ENCODE data around the gene UBL4B.
A peak's percentile ranks its signal among the peaks of the same experiment; 100 is the strongest.

The UBL4B gene

GRCh38 chr1:110132682-110133081, 20.4 kb downstream of the UBL4B start:
- no peak overlapping the region for H3K27ac ChIP-seq (ENCODE audit: low read depth, low read length)
- H3K4me3 ChIP-seq (ENCODE audit: low read depth in 1 of 5, low read length in 5 of 5): no peak overlapping the region
- no peaks in the 10 kb centered on the region for H3K9me3 ChIP-seq (ENCODE audit: control insufficient read depth in 5 of 5, low read length in 5 of 5)
- no peak overlapping the region for H3K9ac ChIP-seq (ENCODE audit: low read length in 5 of 5)
- H3K27me3 ChIP-seq (ENCODE audit: control insufficient read depth in 5 of 5, insufficient read depth in 4 of 5, low read length in 5 of 5): peaks cover 27 to 55% (median 46%) of the 10 kb centered on the region in 5 donors
- H3K4me1 ChIP-seq (ENCODE audit: control insufficient read depth in 5 of 5, insufficient read depth in 5 of 5, low read length in 5 of 5): peaks cover 0 to 6% (median 1%) of the 10 kb centered on the region in 5 donors
- no peaks in the 10 kb centered on the region for H3K36me3 ChIP-seq (ENCODE audit: control insufficient read depth in 5 of 5, insufficient read depth in 5 of 5, low read length in 5 of 5)

GRCh38 chr1:110133436-110133835, 21.2 kb downstream of the UBL4B start:
- Histone ChIP-seq H3K27ac (ENCODE audit: low read depth, low read length) (no peak overlapping the region), H3K4me1 (ENCODE audit: control insufficient read depth in 5 of 5, insufficient read depth in 5 of 5, low read length in 5 of 5) (peaks cover 0 to 6% (median 1%) of the 10 kb centered on the region in 5 donors), H3K9me3 (ENCODE audit: control insufficient read depth in 5 of 5, low read length in 5 of 5) (no peaks in the 10 kb centered on the region), H3K9ac (ENCODE audit: low read length in 5 of 5) (peak overlapping the region in 1 of 5 donors; percentile 23), H3K4me3 (ENCODE audit: low read depth in 1 of 5, low read length in 5 of 5) (no peak overlapping the region), H3K36me3 (ENCODE audit: control insufficient read depth in 5 of 5, insufficient read depth in 5 of 5, low read length in 5 of 5) (no peaks in the 10 kb centered on the region), H3K27me3 (ENCODE audit: control insufficient read depth in 5 of 5, insufficient read depth in 4 of 5, low read length in 5 of 5) (peaks cover 30 to 55% (median 45%) of the 10 kb centered on the region in 5 donors)

- Histone ChIP-seq H3K9ac (ENCODE audit: low read length in 5 of 5) (no peak overlapping the region), H3K27ac (ENCODE audit: low read depth, low read length) (no peak overlapping the region), H3K9me3 (ENCODE audit: control insufficient read depth in 5 of 5, low read length in 5 of 5) (no peaks in the 10 kb centered on the region), H3K27me3 (ENCODE audit: control insufficient read depth in 5 of 5, insufficient read depth in 4 of 5, low read length in 5 of 5) (peaks cover 23 to 49% (median 43%) of the 10 kb centered on the region in 5 donors), H3K4me3 (ENCODE audit: low read depth in 1 of 5, low read length in 5 of 5) (no peak overlapping the region), H3K4me1 (ENCODE audit: control insufficient read depth in 5 of 5, insufficient read depth in 5 of 5, low read length in 5 of 5) (peaks cover 0 to 6% (median 1%) of the 10 kb centered on the region in 5 donors), H3K36me3 (ENCODE audit: control insufficient read depth in 5 of 5, insufficient read depth in 5 of 5, low read length in 5 of 5) (no peaks in the 10 kb centered on the region)
Measured at GRCh38 chr1:110134050-110134595, 21.9 kb downstream of the UBL4B start.

- Histone ChIP-seq H3K4me1 (ENCODE audit: control insufficient read depth in 5 of 5, insufficient read depth in 5 of 5, low read length in 5 of 5) (peaks cover 0 to 2% (median 0%) of the 10 kb centered on the region in 5 donors), H3K27me3 (ENCODE audit: control insufficient read depth in 5 of 5, insufficient read depth in 4 of 5, low read length in 5 of 5) (peaks cover 13 to 39% (median 34%) of the 10 kb centered on the region in 5 donors), H3K27ac (ENCODE audit: low read depth, low read length) (no peak overlapping the region), H3K4me3 (ENCODE audit: low read depth in 1 of 5, low read length in 5 of 5) (no peak overlapping the region), H3K36me3 (ENCODE audit: control insufficient read depth in 5 of 5, insufficient read depth in 5 of 5, low read length in 5 of 5) (no peaks in the 10 kb centered on the region), H3K9me3 (ENCODE audit: control insufficient read depth in 5 of 5, low read length in 5 of 5) (no peaks in the 10 kb centered on the region), H3K9ac (ENCODE audit: low read length in 5 of 5) (no peak overlapping the region)
Measured at GRCh38 chr1:110135246-110135645, 23.0 kb downstream of the UBL4B start.

GRCh38 chr1:110135666-110136065, 23.4 kb downstream of the UBL4B start:
- Histone ChIP-seq H3K9ac (ENCODE audit: low read length in 5 of 5) (no peak overlapping the region), H3K4me1 (ENCODE audit: control insufficient read depth in 5 of 5, insufficient read depth in 5 of 5, low read length in 5 of 5) (no peaks in the 10 kb centered on the region), H3K9me3 (ENCODE audit: control insufficient read depth in 5 of 5, low read length in 5 of 5) (no peaks in the 10 kb centered on the region), H3K4me3 (ENCODE audit: low read depth in 1 of 5, low read length in 5 of 5) (no peak overlapping the region), H3K27ac (ENCODE audit: low read depth, low read length) (no peak overlapping the region), H3K36me3 (ENCODE audit: control insufficient read depth in 5 of 5, insufficient read depth in 5 of 5, low read length in 5 of 5) (no peaks in the 10 kb centered on the region), H3K27me3 (ENCODE audit: control insufficient read depth in 5 of 5, insufficient read depth in 4 of 5, low read length in 5 of 5) (peaks cover 12 to 35% (median 30%) of the 10 kb centered on the region in 5 donors)

GRCh38 chr1:110136911-110137310, 24.7 kb downstream of the UBL4B start:
- H3K9ac ChIP-seq (ENCODE audit: low read length in 5 of 5): no peak overlapping the region
- H3K27me3 ChIP-seq (ENCODE audit: control insufficient read depth in 5 of 5, insufficient read depth in 4 of 5, low read length in 5 of 5): peaks cover 16 to 38% (median 23%) of the 10 kb centered on the region in 5 donors
- no peaks in the 10 kb centered on the region for H3K36me3 ChIP-seq (ENCODE audit: control insufficient read depth in 5 of 5, insufficient read depth in 5 of 5, low read length in 5 of 5)
- H3K4me1 ChIP-seq (ENCODE audit: control insufficient read depth in 5 of 5, insufficient read depth in 5 of 5, low read length in 5 of 5): no peaks in the 10 kb centered on the region
- H3K27ac ChIP-seq (ENCODE audit: low read depth, low read length): no peak overlapping the region
- no peaks in the 10 kb centered on the region for H3K9me3 ChIP-seq (ENCODE audit: control insufficient read depth in 5 of 5, low read length in 5 of 5)
- H3K4me3 ChIP-seq (ENCODE audit: low read depth in 1 of 5, low read length in 5 of 5): no peak overlapping the region

- Histone ChIP-seq H3K4me1 (ENCODE audit: control insufficient read depth in 5 of 5, insufficient read depth in 5 of 5, low read length in 5 of 5) (no peaks in the 10 kb centered on the region), H3K36me3 (ENCODE audit: control insufficient read depth in 5 of 5, insufficient read depth in 5 of 5, low read length in 5 of 5) (no peaks in the 10 kb centered on the region), H3K9ac (ENCODE audit: low read length in 5 of 5) (no peak overlapping the region), H3K4me3 (ENCODE audit: low read depth in 1 of 5, low read length in 5 of 5) (no peak overlapping the region), H3K9me3 (ENCODE audit: control insufficient read depth in 5 of 5, low read length in 5 of 5) (no peaks in the 10 kb centered on the region), H3K27ac (ENCODE audit: low read depth, low read length) (no peak overlapping the region), H3K27me3 (ENCODE audit: control insufficient read depth in 5 of 5, insufficient read depth in 4 of 5, low read length in 5 of 5) (peaks cover 17 to 54% (median 28%) of the 10 kb centered on the region in 5 donors)
Measured at GRCh38 chr1:110138956-110139355, 26.7 kb downstream of the UBL4B start.

GRCh38 chr1:110144366-110144765, 32.1 kb downstream of the UBL4B start:
- Histone ChIP-seq H3K4me3 (ENCODE audit: low read depth in 1 of 5, low read length in 5 of 5) (no peak overlapping the region), H3K27ac (ENCODE audit: low read depth, low read length) (no peak overlapping the region), H3K4me1 (ENCODE audit: control insufficient read depth in 5 of 5, insufficient read depth in 5 of 5, low read length in 5 of 5) (no peaks in the 10 kb centered on the region), H3K27me3 (ENCODE audit: control insufficient read depth in 5 of 5, insufficient read depth in 4 of 5, low read length in 5 of 5) (peaks cover 21 to 49% (median 36%) of the 10 kb centered on the region in 5 donors), H3K36me3 (ENCODE audit: control insufficient read depth in 5 of 5, insufficient read depth in 5 of 5, low read length in 5 of 5) (no peaks in the 10 kb centered on the region), H3K9ac (ENCODE audit: low read length in 5 of 5) (no peak overlapping the region), H3K9me3 (ENCODE audit: control insufficient read depth in 5 of 5, low read length in 5 of 5) (no peaks in the 10 kb centered on the region)

- H3K27me3 ChIP-seq (ENCODE audit: control insufficient read depth in 5 of 5, insufficient read depth in 4 of 5, low read length in 5 of 5): peaks cover 49 to 74% (median 65%) of the 10 kb centered on the region in 5 donors
- H3K4me3 ChIP-seq (ENCODE audit: low read depth in 1 of 5, low read length in 5 of 5): no peak overlapping the region
- peaks cover 0 to 17% (median 7%) of the 10 kb centered on the region in 5 donors for H3K4me1 ChIP-seq (ENCODE audit: control insufficient read depth in 5 of 5, insufficient read depth in 5 of 5, low read length in 5 of 5)
- no peak overlapping the region for H3K27ac ChIP-seq (ENCODE audit: low read depth, low read length)
- H3K36me3 ChIP-seq (ENCODE audit: control insufficient read depth in 5 of 5, insufficient read depth in 5 of 5, low read length in 5 of 5): no peaks in the 10 kb centered on the region
- no peak overlapping the region for H3K9ac ChIP-seq (ENCODE audit: low read length in 5 of 5)
- H3K9me3 ChIP-seq (ENCODE audit: control insufficient read depth in 5 of 5, low read length in 5 of 5): no peaks in the 10 kb centered on the region
Measured at GRCh38 chr1:110148961-110149360, 36.7 kb downstream of the UBL4B start.

GRCh38 chr1:110150330-110151174, 38.3 kb downstream of the UBL4B start, which contains the start of gene SLC6A17:
Gene SLC6A17 (plus strand): TSS chr1:110150494. CDS start chr1:110166930, 16,436 bp downstream.
- Histone ChIP-seq H3K9ac (ENCODE audit: low read length in 5 of 5) (no peak within 1 kb of the TSS), H3K36me3 (ENCODE audit: control insufficient read depth in 5 of 5, insufficient read depth in 5 of 5, low read length in 5 of 5) (no peaks in the 10 kb centered on the region), H3K4me3 (ENCODE audit: low read depth in 1 of 5, low read length in 5 of 5) (peak within 1 kb of the TSS in 2 of 5 donors; percentile 22 to 35), H3K27ac (ENCODE audit: low read depth, low read length) (no peak within 1 kb of the TSS), H3K9me3 (ENCODE audit: control insufficient read depth in 5 of 5, low read length in 5 of 5) (no peaks in the 10 kb centered on the region), H3K4me1 (ENCODE audit: control insufficient read depth in 5 of 5, insufficient read depth in 5 of 5, low read length in 5 of 5) (peaks cover 0 to 17% (median 7%) of the 10 kb centered on the region in 5 donors), H3K27me3 (ENCODE audit: control insufficient read depth in 5 of 5, insufficient read depth in 4 of 5, low read length in 5 of 5) (peaks cover 48 to 79% (median 65%) of the 10 kb centered on the region in 5 donors)

All from subcutaneous abdominal adipose tissue (tissue), 5 donors.